SK-N-DZ (cell line): ENCODE results near the gene ZNRF3.
"Not testable (repeated sequence)": the region's sequence is repeated elsewhere in the genome, so short reads cannot be mapped to it uniquely, and the experiment has no call there.

Experiments
- DNase-seq: peaks from one replicate; pipeline ENCODE4 v3.0.0-alpha.2; 2015; ENCODE audit warnings: low spot score

Gene ZNRF3

DNA sequence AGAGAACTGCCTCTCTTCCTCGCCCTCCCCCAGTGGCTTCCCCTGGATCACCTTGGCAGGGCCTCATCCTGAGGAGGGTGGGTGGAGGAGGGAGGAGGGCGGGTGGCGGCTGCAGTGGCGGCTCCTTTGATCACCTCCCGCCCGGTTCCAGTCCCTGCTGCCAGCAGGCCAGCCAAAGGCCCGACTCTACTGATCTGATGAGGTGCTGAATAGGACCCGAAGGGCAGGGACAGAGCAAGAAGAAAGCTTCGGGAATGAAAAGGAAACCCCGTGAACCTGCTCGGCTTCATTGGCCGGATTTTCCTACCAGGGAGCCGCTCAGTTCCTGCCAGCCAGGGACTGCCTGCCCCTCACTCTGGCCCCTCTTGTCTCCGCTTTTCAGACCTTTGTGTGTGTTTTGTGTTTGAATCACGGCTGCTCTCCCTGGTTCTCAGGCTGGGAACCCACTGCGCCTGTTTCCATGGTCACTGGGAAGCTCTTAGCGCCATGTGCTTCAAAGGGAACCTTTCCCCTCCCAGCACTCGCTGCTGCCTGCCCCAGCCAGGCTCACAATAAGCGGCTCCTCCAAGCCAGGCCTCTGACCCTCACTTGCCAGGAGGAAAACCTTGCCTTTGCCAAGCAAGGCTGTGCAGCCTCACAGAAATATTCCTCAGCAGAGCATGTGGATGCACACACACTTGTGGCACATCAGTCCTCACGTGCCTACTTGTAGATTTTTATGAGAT, 121.4 kb downstream of the ZNRF3 start:
- DNase-seq: peak; percentile 66

DNA sequence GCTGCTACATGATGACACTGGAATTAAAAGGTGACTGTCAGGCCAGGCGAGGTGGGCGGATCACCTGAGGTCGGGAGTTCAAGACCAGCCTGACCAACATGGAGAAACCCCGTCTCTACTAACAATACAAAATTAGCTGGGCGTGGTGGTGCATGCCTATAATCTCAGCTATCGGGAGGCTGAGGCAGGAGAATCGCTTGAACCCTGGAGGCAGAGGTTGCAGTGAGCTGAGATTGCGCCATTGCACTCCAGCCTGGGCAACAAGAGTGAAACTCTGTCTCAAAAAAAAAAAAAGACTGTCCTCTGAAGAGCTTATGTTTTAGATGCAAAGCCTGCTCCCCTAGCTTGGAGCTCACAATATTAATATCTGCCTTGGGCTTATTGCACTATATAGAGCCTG, 122.4 kb downstream of the ZNRF3 start:
- DNase-seq: not testable (repeated sequence)

DNA sequence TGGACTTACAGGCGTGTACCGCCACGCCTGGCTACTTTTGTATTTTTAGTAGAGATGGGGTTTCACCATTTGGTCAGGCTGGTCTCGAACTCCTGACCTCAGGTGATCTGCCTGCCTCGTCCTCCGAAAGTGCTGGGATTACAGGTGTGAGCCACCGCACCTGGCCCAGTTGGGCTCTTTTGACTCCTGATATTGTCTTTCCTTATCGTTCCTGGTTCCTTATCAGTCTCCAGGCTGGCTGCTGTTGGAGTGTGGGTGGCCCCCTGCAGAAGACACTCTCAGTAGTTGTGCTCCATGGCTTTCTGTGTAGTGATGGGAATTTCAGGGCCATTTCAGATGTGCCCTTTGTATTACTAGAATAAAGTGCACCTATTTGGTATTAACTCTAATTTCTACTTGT, 123.0 kb downstream of the ZNRF3 start:
- DNase-seq: no peak

DNA sequence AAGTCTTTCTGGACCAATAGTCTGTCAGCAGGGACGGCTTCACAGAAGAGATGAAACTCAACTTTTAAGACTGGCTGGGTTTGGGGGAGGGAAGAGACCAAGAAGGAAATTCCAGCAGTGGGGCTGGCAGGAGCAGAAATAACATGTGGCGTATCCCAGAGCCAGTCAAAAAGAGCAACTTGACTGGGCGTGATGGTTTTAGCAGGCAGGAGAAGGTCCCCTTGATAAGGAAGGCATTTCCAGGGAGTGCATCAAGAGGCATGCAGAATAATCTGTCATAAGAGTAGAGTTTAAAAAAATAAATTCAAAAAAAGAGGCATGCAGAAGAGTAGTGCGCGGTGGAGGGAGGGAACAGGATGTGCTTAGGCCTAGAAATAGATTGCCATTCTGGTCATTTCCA, 125.8 kb downstream of the ZNRF3 start:
- DNase-seq: no peak

DNA sequence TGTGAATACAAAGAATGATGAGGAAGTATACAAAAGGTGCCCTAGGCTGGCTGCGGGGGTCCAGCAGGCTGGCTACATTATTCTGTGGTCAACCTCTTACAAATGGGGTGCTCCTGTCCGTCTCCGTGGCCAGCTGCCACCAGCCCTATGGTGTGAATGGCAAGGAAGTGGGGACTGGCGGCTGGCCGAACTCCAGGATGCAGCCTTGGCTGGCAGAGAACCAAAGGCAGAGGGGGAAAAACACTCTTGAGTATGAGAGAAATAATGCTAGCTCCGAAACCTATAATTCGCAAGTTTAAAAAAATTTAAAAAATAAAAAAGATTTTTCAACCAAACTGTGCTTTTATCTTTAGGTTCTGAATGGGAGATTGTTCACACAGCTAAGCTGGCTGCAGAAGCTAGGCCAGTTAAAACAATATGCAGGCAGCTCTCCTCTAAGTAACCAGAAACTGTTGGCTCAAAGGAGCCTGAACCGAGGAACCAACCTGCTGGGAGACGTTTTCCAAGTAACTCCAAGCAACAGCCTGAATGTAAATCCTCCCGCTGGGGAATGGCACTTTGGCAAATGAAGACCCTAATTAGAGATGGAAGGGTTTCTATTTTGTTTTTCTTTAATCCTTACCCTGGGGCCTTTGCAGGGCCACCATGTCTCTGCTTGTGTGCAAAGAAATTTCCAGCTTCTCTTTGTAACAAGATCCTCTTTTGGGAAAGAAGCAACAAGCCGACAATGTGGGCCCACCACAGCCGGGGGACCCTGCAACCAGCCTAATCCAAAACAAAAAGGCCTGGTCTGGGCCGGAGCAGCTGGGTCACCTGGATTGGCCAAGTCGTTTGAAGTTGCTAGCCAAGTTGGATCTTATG, 128.1 kb downstream of the ZNRF3 start:
- no peak for DNase-seq

DNA sequence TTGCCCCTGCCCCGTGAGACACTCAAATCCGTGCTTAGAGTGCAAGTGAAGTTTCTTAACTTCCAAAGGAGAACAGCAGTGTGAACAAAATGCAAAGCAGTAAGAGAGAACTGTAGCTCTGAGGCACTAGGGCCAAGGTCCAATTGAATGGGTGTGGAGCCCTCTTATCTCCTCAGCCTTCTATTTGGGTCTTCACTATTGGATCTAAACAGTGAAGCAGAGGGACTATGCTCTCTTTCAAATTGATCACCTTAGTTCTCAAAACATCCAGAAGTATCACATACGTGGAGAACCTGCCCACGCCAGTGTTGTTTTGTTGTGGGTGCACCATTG, 128.7 kb downstream of the ZNRF3 start:
- no peak for DNase-seq

DNA sequence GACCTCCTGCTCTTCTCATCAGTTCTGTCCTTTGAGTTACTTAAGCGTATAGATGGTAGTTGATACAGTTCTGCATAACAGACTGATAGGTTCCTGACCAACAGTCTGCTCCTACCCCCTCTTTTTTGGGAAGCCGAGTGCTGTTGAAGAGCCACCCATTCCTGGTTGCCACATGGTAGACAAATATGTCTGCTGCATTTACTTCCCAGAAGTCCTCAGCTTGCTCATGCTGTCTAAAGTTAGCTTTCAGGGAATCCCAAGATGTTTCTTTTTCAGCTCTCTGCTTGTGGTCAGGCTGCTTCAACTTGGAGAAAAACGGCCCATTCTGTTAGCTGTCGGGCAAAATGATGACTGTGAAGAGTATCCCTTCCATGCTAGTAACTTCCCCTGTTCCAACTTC, 129.6 kb downstream of the ZNRF3 start:
- DNase-seq: no peak

DNA sequence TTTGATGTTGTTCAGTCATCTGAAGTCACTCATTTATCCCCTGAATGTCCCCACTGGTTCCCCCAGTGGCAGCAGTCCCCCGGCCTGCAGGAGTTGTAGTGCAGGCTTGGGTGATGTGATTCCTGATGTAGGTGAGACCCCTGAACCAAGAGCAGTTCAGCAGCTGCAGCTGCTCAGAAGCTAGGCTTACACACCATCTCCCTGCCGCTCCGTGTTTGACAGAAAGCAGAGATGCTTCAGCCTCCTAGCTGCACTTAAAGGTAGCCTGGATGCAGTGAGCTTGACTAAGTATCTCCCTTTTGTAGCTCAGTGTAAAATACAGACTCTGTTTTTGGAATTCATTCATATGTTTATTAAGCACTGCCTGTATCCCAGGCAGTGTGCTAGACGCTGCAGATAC, 130.9 kb downstream of the ZNRF3 start:
- peak; percentile 79 for DNase-seq

DNA sequence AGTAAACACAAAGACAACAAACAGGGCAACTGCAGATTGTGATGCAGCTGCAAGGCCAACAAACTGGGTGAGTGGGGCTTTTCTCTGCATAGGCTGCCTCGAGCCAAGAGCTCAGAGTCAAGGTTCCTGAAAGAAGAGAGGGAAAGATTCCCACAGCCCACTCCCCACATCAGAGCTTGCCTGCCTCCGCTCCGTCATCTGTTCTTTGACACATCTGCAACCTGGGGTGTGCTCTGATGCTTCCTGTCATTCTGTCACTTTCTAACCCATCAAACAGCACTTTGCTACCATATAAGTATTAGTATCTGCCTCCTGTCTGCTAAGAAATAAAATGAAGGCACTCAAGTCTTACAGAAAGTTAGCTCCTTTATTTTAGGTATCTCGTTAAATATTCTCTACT, 131.4 kb downstream of the ZNRF3 start:
- DNase-seq: no peak

DNA sequence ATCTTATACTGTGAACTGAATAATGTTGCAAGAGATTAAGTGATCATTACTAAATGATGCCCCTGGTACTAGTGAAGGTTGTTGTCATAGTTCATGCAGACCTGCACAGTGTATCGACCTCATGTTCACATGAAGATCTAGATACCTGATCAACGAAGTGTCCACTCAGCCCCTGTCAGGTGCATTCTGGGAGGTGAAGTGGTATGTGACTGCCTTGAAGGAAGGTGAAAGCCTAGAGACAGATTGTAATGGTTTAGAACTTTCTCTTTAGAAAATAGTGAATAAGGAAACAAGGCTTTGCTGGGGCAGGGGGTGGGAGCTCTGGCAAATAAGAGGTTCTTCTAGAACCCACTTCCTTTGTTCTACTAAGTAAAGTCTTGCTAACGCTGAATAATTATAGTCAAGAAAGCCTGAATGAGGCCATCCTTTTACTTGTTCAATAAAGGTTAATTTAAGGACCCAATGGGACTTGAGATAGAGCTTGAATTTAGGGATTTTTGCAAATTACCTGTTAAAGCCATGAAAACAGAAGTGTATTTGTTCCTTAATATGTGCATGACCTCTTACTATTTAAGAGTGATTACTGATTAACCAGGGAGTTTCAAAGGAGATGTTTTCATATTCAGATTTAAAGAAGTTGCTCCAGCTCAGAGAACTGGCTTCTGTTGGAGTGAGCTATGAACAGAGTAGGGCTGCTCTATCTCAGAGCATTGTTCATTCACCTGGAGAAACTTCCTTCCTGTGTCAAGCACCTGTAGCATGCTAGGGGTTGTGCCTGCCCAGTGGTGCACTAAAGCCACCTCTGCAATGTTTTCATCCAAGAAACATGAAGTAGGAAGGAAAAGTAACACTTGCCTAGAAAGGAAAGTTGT, 132.9 kb downstream of the ZNRF3 start:
- no peak for DNase-seq

DNA sequence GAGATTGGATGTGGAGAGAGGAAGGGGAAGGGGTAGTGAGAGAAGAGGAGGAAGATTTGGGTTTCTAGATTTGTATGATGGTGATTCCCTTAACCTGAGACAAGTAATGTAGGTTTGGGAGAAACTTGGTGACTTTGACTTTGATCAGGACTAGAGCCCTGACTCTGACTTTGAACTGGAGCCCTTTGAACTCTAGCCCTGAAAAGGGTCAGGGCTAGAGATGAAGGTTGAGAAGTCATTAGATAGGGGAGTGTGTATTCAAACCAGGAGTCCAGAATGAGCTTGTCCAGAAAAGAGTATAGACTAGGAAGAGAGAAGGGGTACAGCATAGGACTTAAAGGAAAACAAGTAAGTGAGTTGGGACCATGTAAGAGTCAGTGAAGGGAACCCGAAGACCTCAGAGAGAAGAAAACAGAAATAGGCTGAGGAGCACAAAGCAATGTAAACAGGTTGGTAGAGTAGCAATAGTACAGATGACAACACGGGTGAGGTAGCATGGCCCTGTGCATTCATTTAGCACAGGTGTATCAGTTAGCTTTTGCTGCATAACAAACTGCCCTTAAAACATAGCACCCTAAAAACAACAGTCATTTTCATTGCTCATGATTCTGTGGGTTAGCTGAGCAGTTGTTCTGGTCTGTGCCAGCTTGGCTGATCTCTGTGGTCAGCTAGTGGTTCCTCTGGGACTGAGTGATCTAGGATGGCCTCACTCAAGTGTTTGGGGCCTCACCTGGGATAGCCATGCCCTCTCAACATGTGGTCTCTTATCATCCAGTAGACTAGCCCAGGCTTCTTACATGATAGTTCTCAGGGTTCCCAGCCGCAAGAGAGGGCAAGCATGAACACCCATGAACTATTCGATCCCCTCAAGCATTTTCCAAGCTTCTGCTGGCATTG, 135.2 kb downstream of the ZNRF3 start:
- DNase-seq: no peak

DNA sequence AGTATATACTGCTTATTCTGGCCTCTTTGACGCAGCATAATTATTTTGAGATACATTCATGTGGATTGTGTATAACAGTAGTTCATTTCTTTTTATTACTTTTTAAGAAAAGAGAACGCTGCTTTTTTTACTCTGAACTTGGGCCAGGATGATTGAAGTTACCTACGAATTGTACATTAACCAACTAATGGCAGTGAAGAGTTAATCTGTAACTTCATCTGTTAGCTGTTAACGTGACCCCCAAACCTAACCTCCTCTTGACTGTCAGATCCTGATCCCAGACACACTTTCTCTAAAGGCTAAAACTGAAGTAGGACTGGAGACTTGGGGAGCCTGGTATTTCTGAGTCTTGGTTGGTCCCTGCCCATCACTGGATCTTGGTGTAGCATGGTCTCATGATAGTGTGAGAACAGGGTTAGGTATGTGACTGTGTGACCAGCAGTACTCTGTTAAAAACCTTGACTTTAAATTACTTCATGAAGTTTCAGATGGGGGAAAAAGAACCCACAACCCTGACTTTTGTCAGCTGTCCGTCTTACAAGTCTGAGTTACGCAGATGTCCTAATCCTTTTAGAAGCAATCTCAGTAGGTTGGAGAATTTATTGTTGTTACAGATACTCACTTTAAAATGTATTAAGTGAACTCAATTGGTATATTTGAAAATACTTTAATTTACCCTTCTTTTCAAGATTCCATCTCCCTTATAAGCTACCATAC, 138.9 kb downstream of the ZNRF3 start:
- no peak for DNase-seq

DNA sequence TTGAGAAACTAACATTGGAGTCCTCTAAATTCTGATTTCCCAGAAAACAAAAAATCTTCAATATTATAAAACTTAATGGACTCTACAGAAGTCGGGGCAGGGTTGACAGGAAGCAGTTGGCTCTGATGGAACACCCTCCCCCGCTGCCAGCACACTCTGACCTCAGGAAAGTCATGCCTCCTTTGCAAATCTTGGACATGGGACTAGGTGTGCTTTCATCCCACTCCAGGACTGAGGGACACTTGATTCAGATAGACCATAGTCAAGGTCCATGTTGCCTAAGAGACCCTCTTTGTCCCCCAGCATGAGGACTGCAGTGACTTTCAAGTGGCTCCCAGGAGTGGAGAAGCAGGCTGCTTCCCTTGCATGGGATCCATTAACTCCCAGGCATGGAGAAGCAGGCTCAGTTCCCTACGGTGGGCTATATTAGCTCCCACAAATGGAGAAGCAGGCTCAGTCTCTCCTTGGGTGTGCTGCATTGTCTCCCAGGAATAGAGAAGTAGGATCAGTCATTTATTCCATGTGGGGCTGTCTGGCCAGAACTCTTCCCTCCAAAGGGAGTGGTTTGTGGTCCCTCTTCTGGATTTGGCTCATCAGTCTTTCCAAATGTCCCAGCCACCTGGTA, 139.9 kb downstream of the ZNRF3 start:
- no peak for DNase-seq

DNA sequence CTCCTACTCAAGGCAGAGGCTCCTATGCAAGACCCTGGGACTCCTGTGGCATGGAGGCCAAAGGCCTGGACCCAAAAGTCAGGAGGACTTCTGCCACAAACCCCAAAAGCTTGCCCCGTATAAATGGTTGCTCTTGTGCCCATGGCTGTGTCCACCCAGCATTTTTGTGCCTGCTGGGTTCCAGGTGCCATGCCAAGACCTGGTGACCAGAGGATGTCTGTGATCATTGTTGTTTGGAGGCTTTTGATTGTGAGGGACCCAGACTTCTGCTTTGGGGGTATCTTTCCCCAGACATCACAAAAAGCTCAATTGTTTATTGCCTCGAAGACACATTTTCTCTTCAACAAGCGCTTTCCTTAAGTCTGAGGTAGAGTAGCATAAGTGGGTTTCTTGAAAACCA, 143.2 kb downstream of the ZNRF3 start:
- no peak for DNase-seq

DNA sequence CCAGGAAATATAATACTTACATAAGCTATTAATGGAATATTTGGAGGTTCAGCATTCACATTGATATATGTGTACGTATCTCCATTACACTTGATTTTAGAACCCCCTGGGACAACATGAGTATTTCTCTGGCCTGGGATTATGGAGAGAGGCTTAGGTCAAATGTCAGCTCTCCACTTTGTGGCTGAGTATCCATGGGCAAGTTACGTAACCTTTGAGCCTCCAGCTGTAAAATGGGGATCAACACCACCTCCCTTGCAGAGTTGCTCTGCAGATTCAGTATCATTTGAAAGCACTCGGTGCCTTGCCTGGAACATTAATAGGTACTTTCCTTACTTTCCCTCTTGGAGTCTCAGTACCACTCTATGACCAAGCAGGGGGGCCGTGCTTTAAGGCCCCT, 145.1 kb downstream of the ZNRF3 start:
- no peak for DNase-seq

DNA sequence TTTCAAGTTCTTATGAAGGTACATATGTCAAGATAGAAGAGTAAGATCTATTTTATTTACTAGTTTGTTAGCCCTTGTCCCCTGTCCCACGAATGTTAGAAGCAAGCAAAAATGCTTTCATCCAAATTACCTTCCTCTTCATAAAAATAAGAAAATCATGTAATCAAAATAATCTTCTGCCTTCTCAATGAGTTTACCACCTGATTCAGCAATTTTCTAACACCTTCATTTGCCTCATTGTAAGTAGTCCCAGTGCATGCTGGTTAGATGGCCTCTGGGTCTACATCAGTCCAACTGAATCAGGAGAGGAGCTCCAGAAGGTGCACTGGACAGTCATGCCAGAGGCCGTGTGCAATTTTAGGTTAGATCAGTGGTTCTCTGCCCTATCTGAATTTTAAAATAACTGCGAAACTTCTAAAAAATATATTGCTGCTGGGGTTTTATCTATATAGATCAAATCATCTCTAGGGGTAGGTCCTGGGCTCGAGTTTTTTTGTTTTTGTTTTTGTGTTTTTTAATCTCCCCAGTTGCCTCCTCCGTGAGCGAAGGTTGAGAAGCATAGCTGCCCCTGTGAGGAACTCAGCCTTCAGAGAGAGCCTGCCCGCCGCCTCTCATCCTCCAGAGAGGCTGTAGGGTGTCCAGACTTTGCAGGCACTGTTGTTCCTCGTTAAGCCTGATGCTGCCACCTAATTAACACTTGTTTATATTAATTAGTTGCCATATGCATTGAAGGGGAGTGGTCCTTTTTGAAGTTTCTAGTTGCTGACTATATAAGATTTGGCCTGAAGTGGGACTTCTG, 146.0 kb downstream of the ZNRF3 start:
- DNase-seq: no peak

DNA sequence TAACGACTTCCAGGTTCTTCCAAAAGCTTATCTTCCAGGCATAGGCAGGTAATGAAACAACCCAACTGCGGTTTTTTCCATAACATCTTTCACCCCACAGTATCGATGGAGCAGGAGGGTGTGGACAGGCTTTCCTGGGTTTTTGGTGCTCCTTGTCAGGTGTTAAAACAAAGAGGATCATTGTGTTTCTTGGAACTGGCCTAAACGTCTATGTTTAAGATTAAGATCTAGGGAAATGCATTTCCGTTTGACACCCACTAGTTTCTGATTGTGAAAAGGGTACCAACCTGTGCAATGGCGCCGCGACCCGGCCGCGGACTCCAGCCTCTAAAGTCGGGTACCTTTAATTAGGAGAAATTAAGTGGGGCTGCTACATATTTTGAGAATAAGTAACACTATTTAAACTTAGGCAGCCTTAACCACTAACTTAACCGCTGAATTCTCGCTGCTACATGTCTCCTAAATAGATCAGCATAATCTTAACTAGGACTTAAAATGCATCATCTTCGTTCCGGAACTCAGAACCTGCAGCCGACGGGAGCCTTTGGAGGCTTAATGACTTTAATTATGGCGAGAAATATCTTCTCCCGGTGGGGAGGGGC, 146.7 kb downstream of the ZNRF3 start:
- DNase-seq: no peak

DNA sequence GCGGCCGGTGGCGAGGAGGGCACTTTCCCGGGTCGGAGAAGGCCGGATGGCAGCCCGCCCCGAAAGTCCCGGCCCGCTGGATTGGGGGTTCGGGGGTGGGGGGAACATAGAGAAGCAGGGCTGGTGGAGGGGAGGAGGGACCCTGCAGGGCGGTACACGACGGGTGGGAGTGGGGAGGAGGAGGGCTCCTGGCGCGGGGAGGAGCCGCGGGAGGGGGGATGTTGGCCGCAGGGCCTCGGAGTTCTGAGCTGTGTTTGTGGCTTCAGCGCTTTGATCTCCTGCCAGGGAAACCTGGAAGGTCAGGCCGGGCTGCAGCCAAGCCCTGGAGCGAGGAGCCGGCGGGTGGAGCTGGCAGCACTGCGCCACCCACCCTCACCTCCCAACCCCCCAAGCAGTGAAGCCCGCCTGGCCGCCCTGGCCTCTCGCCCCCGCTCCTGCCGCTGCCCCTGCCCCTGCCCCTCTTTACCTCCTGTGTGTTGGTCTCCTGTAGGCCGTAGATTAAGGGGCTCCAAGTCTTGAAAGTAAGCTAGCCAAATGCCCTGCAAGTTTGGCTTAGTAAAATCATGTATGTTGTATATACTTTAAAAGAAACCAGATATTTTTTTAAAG, 147.3 kb downstream of the ZNRF3 start:
- peak; percentile 59 for DNase-seq
